CD4-positive, alpha-beta T cell (primary cell): ENCODE results near the gene NAA11. TPM values are rescaled to one million over a fixed set of nuclear protein-coding genes. Genes with fewer than 3 reads are reported as not detected.

ENCODE experiments used
- ATAC-seq: fragments of 200-7000 bp; cut with Tn5 transposase; one replicate; pipeline ENCODE4 v1.10.0; 2022; ENCODE audit warnings: mild to moderate bottlenecking; ENCODE audit not compliant: poor library complexity
- CTCF ChIA-PET: fragments of 350-600 bp; sonication (Branson Sonifier 250); formaldehyde crosslinking; loops from one replicate; lab custom pipeline; 2021; ENCODE audit warnings: antibody characterized with exemption, inconsistent platforms; lab: Charles Lee
- POLR2A ChIA-PET: fragments of 350-600 bp; sonication (Branson Sonifier 250); formaldehyde crosslinking; loops from one replicate; lab custom pipeline; 2021; ENCODE audit warnings: antibody characterized with exemption, inconsistent platforms; lab: Charles Lee
- DNase-seq, 14 experiments: peaks; one replicate each; pipeline ENCODE4 v3.0.0-alpha.2; 2013 to 2020; ENCODE audit warnings: mixed read lengths in 2 of 14
- H3K27ac ChIP-seq, 2 donors: one replicate each; pipeline versions ENCODE4 v1.5.1 to v1.7.0; 2013; ENCODE audit warnings: low read length in 2 of 2, low read depth in 1 of 2, mild to moderate bottlenecking in 1 of 2
- H3K27me3 ChIP-seq, 2 experiments: 1 replicate in 1 of 2; 2 replicates in 1 of 2; pipeline versions ENCODE4 v1.6.1 to v1.7.0; 2013; ENCODE audit warnings: low read length in 2 of 2, control low read depth in 1 of 2, mild to moderate bottlenecking in 1 of 2, moderate library complexity in 1 of 2; ENCODE audit not compliant: insufficient read depth in 2 of 2, control insufficient read depth in 1 of 2
- H3K36me3 ChIP-seq: one replicate; pipeline ENCODE4 v1.6.1; 2013; ENCODE audit warnings: low read length, control low read depth; ENCODE audit not compliant: insufficient read depth
- H3K4me1 ChIP-seq: one replicate; pipeline ENCODE4 v1.6.1; 2013; ENCODE audit warnings: low read length, control low read depth; ENCODE audit not compliant: insufficient read depth
- H3K4me3 ChIP-seq: one replicate; pipeline ENCODE4 v1.5.1; 2013; ENCODE audit warnings: mild to moderate bottlenecking, low read length, moderate library complexity
- H3K9me3 ChIP-seq, 2 experiments: 1 replicate in 1 of 2; 2 replicates in 1 of 2; pipeline versions ENCODE4 v1.6.1 to v1.7.0; 2013; ENCODE audit warnings: low read length in 2 of 2, mild to moderate bottlenecking in 2 of 2, control low read depth in 1 of 2, moderate library complexity in 1 of 2; ENCODE audit not compliant: control insufficient read depth in 1 of 2, insufficient read depth in 1 of 2
- H3K27ac Mint-ChIP-seq: one replicate; pipeline ENCODE4 v1.8.0; 2020; ENCODE audit warnings: mixed read lengths
- H3K27me3 Mint-ChIP-seq: one replicate; pipeline ENCODE4 v1.8.0; 2021; ENCODE audit warnings: mixed read lengths
- H3K36me3 Mint-ChIP-seq: one replicate; pipeline ENCODE4 v1.8.0; 2021; ENCODE audit warnings: low read depth, mixed read lengths
- H3K4me1 Mint-ChIP-seq: one replicate; pipeline ENCODE4 v1.8.0; 2021; ENCODE audit warnings: low read depth, mixed read lengths
- H3K4me3 Mint-ChIP-seq: one replicate; pipeline ENCODE4 v1.8.0; 2020; ENCODE audit warnings: mild to moderate bottlenecking, mixed read lengths
- H3K9me3 Mint-ChIP-seq: one replicate; pipeline ENCODE4 v1.8.0; 2020; ENCODE audit warnings: mixed read lengths
- CTCF ChIP-seq: fragments of 200-600 bp; IDR thresholded peaks from one replicate; pipeline ENCODE4 v1.8.0; 2022; ENCODE audit warnings: antibody characterized with exemption, mild to moderate bottlenecking
- intact Hi-C, 2 experiments: fragments of 100-400 bp; cut with DNase I in 1 of 2; cut with micrococcal nuclease in 1 of 2; formaldehyde crosslinking; loops; one replicate each; pipeline versions ENCODE4 v1.15.1 to v1.9.0; 2023 to 2025; cut with DNase I, micrococcal nuclease
- total RNA-seq, 174 experiments: library from RNA in 2 of 174; stranded (reverse) in 2 of 174; gene quantifications; one replicate each; pipeline ENCODE4 v1.2.3 and lab custom pipeline; 2021 to 2026

NAA11 gene
- total RNA-seq, 2 experiments from 2014 or later: not detected

DNA sequence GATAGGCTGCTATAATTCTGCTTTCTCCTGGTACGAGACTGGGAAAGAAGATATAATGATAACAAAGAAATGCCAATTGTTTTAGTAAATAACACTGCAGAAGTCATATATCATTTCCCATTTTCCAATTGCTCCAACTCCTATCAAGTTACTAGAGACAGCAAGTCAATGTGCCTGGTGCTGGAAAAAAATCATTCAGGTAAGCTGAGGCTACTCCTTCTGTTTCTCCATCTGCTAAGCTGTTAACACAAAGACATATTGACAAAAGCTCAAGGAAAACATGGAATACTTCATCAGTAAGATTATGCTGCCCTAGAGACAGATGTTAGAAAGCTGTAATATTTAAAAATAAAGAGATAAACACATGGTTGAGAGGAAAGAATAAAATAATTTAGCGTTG is 10.0 kb downstream of the NAA11 start:
- no peak for ATAC-seq
- Histone ChIP-seq H3K9me3 (no peaks in the 10 kb centered on the region), H3K4me1 (no peaks in the 10 kb centered on the region), H3K27me3 (peaks cover 0 to 3% of the 10 kb centered on the region in 2 experiments), H3K27ac (no peak overlapping the region), H3K4me3 (no peak overlapping the region), H3K36me3 (no peaks in the 10 kb centered on the region)
- no peak overlapping the region for H3K4me3 Mint-ChIP-seq
- ChIA-PET CTCF (no interaction called here), POLR2A (no interaction called here)
- H3K27ac Mint-ChIP-seq: no peak overlapping the region
- no peaks in the 10 kb centered on the region for H3K9me3 Mint-ChIP-seq
- intact Hi-C loops: no loop called here
- peaks cover under 1% of the 10 kb centered on the region for H3K27me3 Mint-ChIP-seq
- H3K4me1 Mint-ChIP-seq: no peaks in the 10 kb centered on the region
- no peak for TF ChIP-seq CTCF
- no peak for DNase-seq
- no peaks in the 10 kb centered on the region for H3K36me3 Mint-ChIP-seq

- Histone ChIP-seq H3K4me3 (no peak overlapping the region), H3K27me3 (peaks cover 0 to 3% of the 10 kb centered on the region in 2 experiments), H3K27ac (no peak overlapping the region), H3K36me3 (no peaks in the 10 kb centered on the region), H3K4me1 (no peaks in the 10 kb centered on the region), H3K9me3 (no peaks in the 10 kb centered on the region)
- no peak overlapping the region for H3K4me3 Mint-ChIP-seq
- no peaks in the 10 kb centered on the region for H3K4me1 Mint-ChIP-seq
- peaks cover 6% of the 10 kb centered on the region for H3K27me3 Mint-ChIP-seq
- TF ChIP-seq CTCF: no peak
- no peaks in the 10 kb centered on the region for H3K36me3 Mint-ChIP-seq
- ATAC-seq (no peak), DNase-seq (no peak)
- ChIA-PET CTCF (no interaction called here), POLR2A (no interaction called here)
- intact Hi-C loops: no loop called here
- no peaks in the 10 kb centered on the region for H3K9me3 Mint-ChIP-seq
- no peak overlapping the region for H3K27ac Mint-ChIP-seq
Measured at GRCh38 chr4:79311279-79311678, 14.6 kb downstream of the NAA11 start.

- ATAC-seq: no peak
- no peak for TF ChIP-seq CTCF
- POLR2A ChIA-PET: no interaction called here
- Mint-ChIP-seq H3K36me3 (no peaks in the 10 kb centered on the region), H3K9me3 (no peaks in the 10 kb centered on the region), H3K27ac (no peak overlapping the region), H3K4me3 (no peak overlapping the region), H3K27me3 (peaks cover 6% of the 10 kb centered on the region), H3K4me1 (no peaks in the 10 kb centered on the region)
- CTCF ChIA-PET: no interaction called here
- no peak overlapping the region for H3K4me3 ChIP-seq
- DNase-seq: no peak
- no peaks in the 10 kb centered on the region for H3K9me3 ChIP-seq
- no peaks in the 10 kb centered on the region for H3K27me3 ChIP-seq
- no peaks in the 10 kb centered on the region for H3K4me1 ChIP-seq
- H3K27ac ChIP-seq: no peak overlapping the region
- no peaks in the 10 kb centered on the region for H3K36me3 ChIP-seq
- intact Hi-C loops: no loop called here
Measured at GRCh38 chr4:79308971-79309370, 16.9 kb downstream of the NAA11 start.
